K562 (cell line): ENCODE measurements around the gene C10orf90. TPM values are rescaled to one million over a fixed set of nuclear protein-coding genes. Genes with fewer than 3 reads are reported as not detected.

Experiments
- ATAC-seq: fragments of 200-7000 bp; cut with Tn5 transposase; 3 replicates; pipeline ENCODE4 v1.9.1; 2020; ENCODE audit warnings: moderate library complexity
- BruUV-seq: library from RNA; stranded (reverse); fragments of 400-500 nt; replicated peaks from 2 replicates; lab custom pipeline; 2021; lab: Mats Ljungman, UMichigan
- CTCF ChIA-PET: fragments of 300-600 bp; formaldehyde crosslinking; extraction: SDS; loops from one replicate; lab custom pipeline; 2021; ENCODE audit warnings: low intra/inter-chr PET ratio; lab: Yijun Ruan, JAX
- POLR2A ChIA-PET: fragments of 300-600, 350-650 bp; sonication (Branson Sonifier 250); formaldehyde crosslinking; extraction: SDS; loops from one replicate; lab custom pipeline; 2021; ENCODE audit warnings: antibody characterized with exemption, inconsistent platforms; lab: Yijun Ruan, JAX
- DNase-seq, 4 experiments: peaks; one replicate each; pipeline versions ENCODE4 v3.0.0 to v3.0.0-alpha.2; 2011 to 2018; ENCODE audit warnings: low spot score in 3 of 4, mixed read lengths in 3 of 4; ENCODE audit errors: extremely low read depth in 1 of 4
- FAIRE-seq: peaks from 2 replicates; lab custom pipeline; 2011; peaks lifted over from hg19 to GRCh38; lab: Jason Lieb, UNC
- H2AFZ ChIP-seq: 2 replicates; pipeline ENCODE4 v1.6.0; 2011; ENCODE audit warnings: low read depth, low read length, control low read depth, inconsistent platforms
- H3K27ac ChIP-seq: fragments of 200-600 bp; 3 replicates; pipeline ENCODE4 v1.8.0; 2011; ENCODE audit warnings: low read depth, mild to moderate bottlenecking, control low read depth, inconsistent platforms, low read length, moderate library complexity, mixed read lengths; ENCODE audit errors: extremely low read depth
- H3K27me3 ChIP-seq, 2 experiments: fragments of 300-600 bp in 1 of 2; 2 replicates in 1 of 2; 3 replicates in 1 of 2; pipeline versions ENCODE4 v1.6.0 to v1.8.0; 2011; ENCODE audit warnings: inconsistent platforms in 2 of 2, low read length in 2 of 2, mild to moderate bottlenecking in 1 of 2, mixed read lengths in 1 of 2, moderate library complexity in 1 of 2; ENCODE audit not compliant: control insufficient read depth in 2 of 2, insufficient read depth in 2 of 2
- H3K36me3 ChIP-seq: fragments of 300-600 bp; 3 replicates; pipeline ENCODE4 v1.8.0; 2011; ENCODE audit warnings: mild to moderate bottlenecking, low read length, inconsistent platforms; ENCODE audit not compliant: control insufficient read depth, insufficient read depth
- H3K4me1 ChIP-seq, 2 experiments: fragments of 200-600 bp in 1 of 2; replicated peaks in 1 of 2; 2 replicates in 1 of 2; 3 replicates in 1 of 2; pipeline versions ENCODE4 v1.5.1 to v1.8.0; 2011; ENCODE audit warnings: inconsistent platforms in 2 of 2, low read length in 2 of 2, mild to moderate bottlenecking in 1 of 2, mixed read lengths in 1 of 2, moderate library complexity in 1 of 2; ENCODE audit not compliant: control insufficient read depth in 2 of 2, insufficient read depth in 2 of 2
- H3K4me2 ChIP-seq: 2 replicates; pipeline ENCODE4 v1.6.1; 2011; ENCODE audit warnings: low read length, control low read depth, inconsistent platforms, mixed read lengths; ENCODE audit not compliant: insufficient read depth
- H3K4me3 ChIP-seq: fragments of 200-600 bp; sonication (generic), shearing (Covaris generic); 2 replicates; pipeline ENCODE4 v1.5.1; 2016; ENCODE audit warnings: control low read depth, inconsistent platforms
- H3K79me2 ChIP-seq: fragments of 200-600 bp; 3 replicates; pipeline ENCODE4 v1.8.0; 2011; ENCODE audit warnings: low read length, inconsistent platforms; ENCODE audit not compliant: control insufficient read depth, insufficient read depth
- H3K9ac ChIP-seq, 2 experiments: 2 replicates each; pipeline versions ENCODE4 v1.6.0 to v1.6.1; 2011; ENCODE audit warnings: low read depth in 2 of 2, low read length in 2 of 2, control low read depth in 1 of 2, inconsistent platforms in 1 of 2, mild to moderate bottlenecking in 1 of 2, mixed read lengths in 1 of 2; ENCODE audit not compliant: insufficient read depth in 1 of 2
- H3K9me1 ChIP-seq: one replicate; pipeline ENCODE4 v1.6.0; 2011; ENCODE audit warnings: inconsistent platforms, mild to moderate bottlenecking, low read length, moderate library complexity; ENCODE audit not compliant: control insufficient read depth, insufficient read depth
- H3K9me3 ChIP-seq: replicated peaks from 2 replicates; pipeline ENCODE4 v1.5.1; 2011; ENCODE audit warnings: low read depth, low read length, inconsistent platforms; ENCODE audit not compliant: control insufficient read depth, insufficient read depth
- H4K20me1 ChIP-seq: replicated peaks from 2 replicates; pipeline ENCODE4 v1.6.1; 2011; ENCODE audit warnings: low read length, inconsistent platforms, mixed read lengths; ENCODE audit not compliant: control insufficient read depth, insufficient read depth
- BRD9 ChIP-seq: fragments of 450-650 bp; IDR thresholded peaks from 2 replicates; pipeline ENCODE4 v1.6.1; 2018; ENCODE audit warnings: low read depth; ENCODE audit not compliant: partially characterized antibody
- E4F1 ChIP-seq: fragments of 250-450 bp; sonication (Bioruptor Pico); IDR thresholded peaks from 2 replicates; pipeline ENCODE4 v1.5.0; 2021; ENCODE audit warnings: mild to moderate bottlenecking, borderline replicate concordance
- FOXK2 ChIP-seq, 2 experiments: fragments of 450-650 bp; IDR thresholded peaks in 1 of 2; conservative IDR thresholded peaks in 1 of 2; 2 replicates each; pipeline ENCODE4 v1.6.1; 2016; ENCODE audit warnings: low read depth in 2 of 2, mild to moderate bottlenecking in 1 of 2
- IRF2 ChIP-seq: sonication (generic); formaldehyde crosslinking; IDR thresholded peaks from 2 replicates; pipeline ENCODE4 v1.8.1; 2022; ENCODE audit warnings: mild to moderate bottlenecking, missing genetic modification reagents
- LCOR ChIP-seq: sonication (generic); formaldehyde crosslinking; IDR thresholded peaks from 2 replicates; pipeline ENCODE4 v1.8.0; 2022; ENCODE audit warnings: mild to moderate bottlenecking, missing genetic modification reagents
- MAFK ChIP-seq: IDR thresholded peaks from 2 replicates; pipeline ENCODE4 v1.6.1; 2011; ENCODE audit warnings: low read length, improper control_type of control experiment
- NFIC ChIP-seq: fragments of 450-650 bp; IDR thresholded peaks from 2 replicates; pipeline ENCODE4 v1.6.1; 2017; ENCODE audit warnings: mild to moderate bottlenecking, inconsistent platforms
- TEAD4 ChIP-seq, 2 experiments: sonication (generic) in 1 of 2; formaldehyde crosslinking in 1 of 2; IDR thresholded peaks; 2 replicates each; pipeline versions ENCODE4 v1.6.1 to v1.8.0; 2012 to 2022; ENCODE audit warnings: borderline replicate concordance in 1 of 2, inconsistent platforms in 1 of 2, low read length in 1 of 2, mild to moderate bottlenecking in 1 of 2, missing genetic modification reagents in 1 of 2
- U2AF1 ChIP-seq: fragments of 200-400 bp; formaldehyde crosslinking; optimal IDR thresholded peaks from 2 replicates; pipeline ENCODE3; 2017; ENCODE audit warnings: mild to moderate bottlenecking, low read depth, low read length, moderate library complexity
- WHSC1 ChIP-seq: IDR thresholded peaks from one replicate; pipeline ENCODE4 v1.6.1; 2012; ENCODE audit warnings: low read length, control low read depth, inconsistent platforms
- ZNF146 ChIP-seq: IDR thresholded peaks from one replicate; pipeline ENCODE4 v1.6.1; 2018; ENCODE audit warnings: missing compliant biosample characterization; ENCODE audit not compliant: unreplicated experiment
- ZNF583 ChIP-seq: fragments of 250-450 bp; sonication (Bioruptor Pico); IDR thresholded peaks from 2 replicates; pipeline ENCODE4 v1.4.0; 2020
- WGBS: fragments of 100-300 bp; shearing (Covaris generic); methylation state at CpG from one replicate; pipeline ENCODE4 v1.1.6; 2016; ENCODE audit warnings: low coverage, mixed read lengths; ENCODE audit not compliant: insufficient coverage; ENCODE audit errors: missing lambda C conversion rate; 5-methylcytosine and 5-hydroxymethylcytosine counted together
- in situ Hi-C: fragments of 300-500 bp; cut with MboI; formaldehyde crosslinking; loops from 4 replicates; pipeline ENCODE4 v1.15.0; 2018; ENCODE audit warnings: inconsistent platforms, mixed read lengths
- intact Hi-C: fragments of 100-400 bp; cut with micrococcal nuclease; formaldehyde crosslinking; loops from 2 replicates; pipeline ENCODE4 v1.14.2; 2022
- polyA plus RNA-seq, 8 experiments: library from polyadenylated mRNA; depleted of rRNA in 4 of 8; stranded (reverse) in 5 of 8; unstranded in 3 of 8; fragments of >200 nt; fragmentation: Nextera tagmentation in 2 of 8; fragmentation: Illumina TruSeq in 1 of 8; extraction: Ambion mirVana in 2 of 8; extraction: Trizol in 1 of 8; gene quantifications; 2 replicates each; pipeline versions ENCODE4 v1.2.1 to v1.2.3, GENCODE V29; 2011 to 2014; ENCODE audit warnings: inconsistent platforms in 1 of 8, missing spikeins in 1 of 8
- total RNA-seq, 7 experiments: library from RNA; depleted of rRNA in 6 of 7; stranded (reverse); fragments of >200 nt in 6 of 7; fragmentation: Illumina TruSeq in 2 of 7; extraction: Trizol in 2 of 7; gene quantifications; 2 replicates each; pipeline versions ENCODE4 v1.2.1 to v1.2.3, GENCODE V29; 2011 to 2021; ENCODE audit warnings: low replicate concordance in 1 of 7
- TF ChIP-seq, protein P1 (sequence below): sonication (generic); formaldehyde crosslinking; IDR thresholded peaks from 2 replicates; pipeline ENCODE4 v1.9.0; 2022; ENCODE audit warnings: mild to moderate bottlenecking, missing genetic modification reagents

The C10orf90 gene
- total and polyA plus RNA-seq, 9 of the 15 experiments (the other 6 are each of a cell fraction or from before 2014, with no cell fraction given): not detected

- Histone ChIP-seq H3K27me3 (no peaks in the 10 kb centered on the region), H3K9me1 (no peaks in the 10 kb centered on the region), H3K27ac (no peak overlapping the region), H4K20me1 (no peaks in the 10 kb centered on the region), H3K9ac (no peak overlapping the region), H3K36me3 (no peaks in the 10 kb centered on the region), H3K4me1 (no peaks in the 10 kb centered on the region), H3K9me3 (no peaks in the 10 kb centered on the region), H2AFZ (no peak overlapping the region), H3K4me2 (no peak overlapping the region), H3K4me3 (no peak overlapping the region), H3K79me2 (no peaks in the 10 kb centered on the region)
- BruUV-seq: no TSS peak
- POLR2A ChIA-PET: no interaction called here
- intact Hi-C loops: no loop called here
- TF ChIP-seq U2AF1: no peak
- TF ChIP-seq MAFK: no peak
- no peak for TF ChIP-seq FOXK2 (conservative IDR thresholded peaks at IDR 0.05 in 1 of 2, IDR thresholded peaks at IDR 0.05 in 1 of 2; ENCODE audit: low read depth in 2 of 2)
- no peak for TF ChIP-seq BRD9
- no peak for TF ChIP-seq NFIC
- TF ChIP-seq LCOR (CRISPR knock-in tag): no peak
- TF ChIP-seq WHSC1: no peak
- no peak for TF ChIP-seq TEAD4 (IDR thresholded peaks at IDR 0.05; ENCODE audit: low read length)
- no peak for TF ChIP-seq TEAD4 (CRISPR knock-in tag; IDR thresholded peaks at IDR 0.05; ENCODE audit: borderline replicate concordance)
- TF ChIP-seq, protein P1, sequence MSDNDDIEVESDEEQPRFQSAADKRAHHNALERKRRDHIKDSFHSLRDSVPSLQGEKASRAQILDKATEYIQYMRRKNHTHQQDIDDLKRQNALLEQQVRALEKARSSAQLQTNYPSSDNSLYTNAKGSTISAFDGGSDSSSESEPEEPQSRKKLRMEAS (CRISPR knock-in tag): no peak
- no peak for TF ChIP-seq E4F1
- TF ChIP-seq IRF2 (CRISPR knock-in tag): no peak
- TF ChIP-seq ZNF583 (CRISPR knock-in tag): no peak
- no peak for TF ChIP-seq ZNF146 (CRISPR knock-in tag)
- CTCF ChIA-PET: no interaction called here
- WGBS: 0% methylated on average over 1 of the region's 1 CpG
- ATAC-seq (no peak), FAIRE-seq (no peak), DNase-seq (no peak)
- in situ Hi-C loops: no loop called here
Measured at GRCh38 chr10:126375926-126376554, 294.5 kb downstream of the C10orf90 start.
